Measurements from ENCODE around the gene CCDC171. TPM values are rescaled to one million over a fixed set of nuclear protein-coding genes. Genes with fewer than 3 reads are reported as not detected.

The CCDC171 gene
- total RNA-seq, 1 experiment from 2014 or later = 2.4 TPM

- H3K27me3 ChIP-seq (ENCODE audit: insufficient read depth, low read length) = no peaks in the 10 kb centered on the region
- H3K23me2 ChIP-seq (ENCODE audit: insufficient read length, low read depth, low read length, poor library complexity, severe bottlenecking) = peaks cover 3% of the 10 kb centered on the region
- TF ChIP-seq, protein P1, sequence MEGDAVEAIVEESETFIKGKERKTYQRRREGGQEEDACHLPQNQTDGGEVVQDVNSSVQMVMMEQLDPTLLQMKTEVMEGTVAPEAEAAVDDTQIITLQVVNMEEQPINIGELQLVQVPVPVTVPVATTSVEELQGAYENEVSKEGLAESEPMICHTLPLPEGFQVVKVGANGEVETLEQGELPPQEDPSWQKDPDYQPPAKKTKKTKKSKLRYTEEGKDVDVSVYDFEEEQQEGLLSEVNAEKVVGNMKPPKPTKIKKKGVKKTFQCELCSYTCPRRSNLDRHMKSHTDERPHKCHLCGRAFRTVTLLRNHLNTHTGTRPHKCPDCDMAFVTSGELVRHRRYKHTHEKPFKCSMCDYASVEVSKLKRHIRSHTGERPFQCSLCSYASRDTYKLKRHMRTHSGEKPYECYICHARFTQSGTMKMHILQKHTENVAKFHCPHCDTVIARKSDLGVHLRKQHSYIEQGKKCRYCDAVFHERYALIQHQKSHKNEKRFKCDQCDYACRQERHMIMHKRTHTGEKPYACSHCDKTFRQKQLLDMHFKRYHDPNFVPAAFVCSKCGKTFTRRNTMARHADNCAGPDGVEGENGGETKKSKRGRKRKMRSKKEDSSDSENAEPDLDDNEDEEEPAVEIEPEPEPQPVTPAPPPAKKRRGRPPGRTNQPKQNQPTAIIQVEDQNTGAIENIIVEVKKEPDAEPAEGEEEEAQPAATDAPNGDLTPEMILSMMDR (conservative IDR thresholded peaks at IDR 0.05) = no peak; the same call in 2 of the 3 replicates
- H3K79me1 ChIP-seq (ENCODE audit: insufficient read depth, low read depth, low read length, poor library complexity, severe bottlenecking) = peaks cover 3% of the 10 kb centered on the region
- no peak overlapping the region for H2BK120ac ChIP-seq (ENCODE audit: low read depth, low read length, poor library complexity, severe bottlenecking)
- no peak overlapping the region for H4K8ac ChIP-seq (replicated peaks; ENCODE audit: insufficient read length, low read depth, low read length)
- H3K9ac ChIP-seq (ENCODE audit: extremely low read depth, insufficient read length, low read length) = no peak overlapping the region
- no CpG with 5 or more reads among the region's 3 CpGs for WGBS (ENCODE audit: extremely low coverage, insufficient read length, low lambda C conversion rate)
- no peaks in the 10 kb centered on the region for H3K9me3 ChIP-seq (ENCODE audit: control insufficient read depth, low read depth, low read length)
- Mint-ChIP-seq H3K36me3 (ENCODE audit: insufficient read depth in 1 of 3, low read depth in 3 of 3) (peaks cover 66 to 84% (median 79%) of the 10 kb centered on the region in 3 experiments), H3K27me3 (ENCODE audit: low read depth) (no peaks in the 10 kb centered on the region), H3K9me3 (peaks cover 0 to 2% of the 10 kb centered on the region in 2 experiments; a peak in 2 of 5 replicates), H3K27ac (no peak overlapping the region), H3K4me1 (peaks cover 28 to 37% of the 10 kb centered on the region in 2 experiments), H3K4me3 (no peak overlapping the region; a peak in 1 of 5 replicates)
- H3T11ph ChIP-seq (ENCODE audit: low read length) = no peak overlapping the region
- H2AFZ ChIP-seq (ENCODE audit: low read length) = no peak overlapping the region
- H4K5ac ChIP-seq (ENCODE audit: insufficient read length, low read depth, low read length) = no peak overlapping the region
- H2BK5ac ChIP-seq (ENCODE audit: insufficient read length, low read length) = no peak overlapping the region
- H3K23ac ChIP-seq (ENCODE audit: insufficient read length, low read depth, low read length) = no peak overlapping the region
- no peak overlapping the region for H3K4me2 ChIP-seq (ENCODE audit: insufficient read depth, insufficient read length, low read length)
- no peak for DNase-seq
- no peak overlapping the region for H2BK20ac ChIP-seq (ENCODE audit: low read depth, low read length, poor library complexity, severe bottlenecking)
- no peak overlapping the region for H3K18ac ChIP-seq (ENCODE audit: insufficient read length, low read depth, low read length)
- H2BK15ac ChIP-seq (ENCODE audit: low read depth, low read length) = no peak overlapping the region
- peaks cover 53% of the 10 kb centered on the region; the same call in 1 of the 2 replicates for H3K79me2 ChIP-seq (ENCODE audit: insufficient read depth, low read length)
- no peak overlapping the region for H3K4ac ChIP-seq (ENCODE audit: low read depth, low read length)
- H4K91ac ChIP-seq (ENCODE audit: insufficient read length, low read depth, low read length) = no peak overlapping the region
- no peak overlapping the region for H2AK5ac ChIP-seq (ENCODE audit: insufficient read length, low read length)
- H2BK12ac ChIP-seq (ENCODE audit: insufficient read length, low read depth, low read length) = no peak overlapping the region
- H3K4me1 ChIP-seq (ENCODE audit: insufficient read depth, low read length) = no peaks in the 10 kb centered on the region; the same call in 1 of the 2 replicates
- H4K20me1 ChIP-seq (ENCODE audit: control insufficient read depth, insufficient read depth, insufficient read length) = peaks cover 4% of the 10 kb centered on the region
- H3K14ac ChIP-seq (ENCODE audit: insufficient read depth, low read length) = no peak overlapping the region
- no peak overlapping the region for H3K27ac ChIP-seq (ENCODE audit: insufficient read length, low read depth, low read length)
- no peak overlapping the region for H3K56ac ChIP-seq (ENCODE audit: insufficient read length, low read depth, low read length)
Measured at GRCh38 chr9:15505921-15506320, 46.9 kb upstream of the CCDC171 start.

Measured in H9 (cell line).